ENCODE results near the gene DNAJB1. TPM values are rescaled to one million over a fixed set of nuclear protein-coding genes. Genes with fewer than 3 reads are reported as not detected.

The DNAJB1 gene
- total RNA-seq, 6 experiments from 2014 or later = 99.2 to 138 (median 103) TPM

- peak overlapping the region; percentile 84; the same call in 1 of the 2 replicates for H3K27ac Mint-ChIP-seq
These were observed 2.6 kb downstream of the DNAJB1 start for GRCh38 chr19:14515501-14516047.

GRCh38 chr19:14514215-14514863, 3.9 kb downstream of the DNAJB1 start:
- H3K9me3 Mint-ChIP-seq = peaks cover 7% of the 10 kb centered on the region; the same call in 1 of the 2 replicates
- no peak for TF ChIP-seq CTCF (IDR thresholded peaks at IDR 0.05)
- peak overlapping the region; percentile 70 for H3K27ac Mint-ChIP-seq
- peaks cover 18% of the 10 kb centered on the region for H3K27me3 Mint-ChIP-seq (ENCODE audit: insufficient read depth)
- H3K4me1 Mint-ChIP-seq (ENCODE audit: low read depth) = peaks cover 47% of the 10 kb centered on the region
- no peak for DNase-seq
- H3K4me3 Mint-ChIP-seq = no peak overlapping the region
- peaks cover 40% of the 10 kb centered on the region for H3K36me3 Mint-ChIP-seq (ENCODE audit: low read depth)

More at GRCh38 chr19:14515501-14516047, 2.6 kb downstream of the DNAJB1 start:
- Mint-ChIP-seq H3K27me3 (ENCODE audit: insufficient read depth) (peaks cover 15% of the 10 kb centered on the region), H3K9me3 (peaks cover 7% of the 10 kb centered on the region; the same call in 1 of the 2 replicates), H3K4me1 (ENCODE audit: low read depth) (peaks cover 48% of the 10 kb centered on the region), H3K36me3 (ENCODE audit: low read depth) (peaks cover 40% of the 10 kb centered on the region), H3K4me3 (peak overlapping the region; percentile 98)
- no peak for DNase-seq
- TF ChIP-seq CTCF (IDR thresholded peaks at IDR 0.05) = no peak

GRCh38 chr19:14512406-14512961, 5.7 kb downstream of the DNAJB1 start:
- peaks cover 40% of the 10 kb centered on the region for H3K36me3 Mint-ChIP-seq (ENCODE audit: low read depth)
- H3K4me1 Mint-ChIP-seq (ENCODE audit: low read depth) = peaks cover 58% of the 10 kb centered on the region

GRCh38 chr19:14511229-14511593, 7.0 kb downstream of the DNAJB1 start:
- peak overlapping the region; percentile 93 for H3K27ac Mint-ChIP-seq
- H3K36me3 Mint-ChIP-seq (ENCODE audit: low read depth) = peaks cover 28% of the 10 kb centered on the region
- H3K4me3 Mint-ChIP-seq = peak overlapping the region; percentile 83
- peaks cover 2% of the 10 kb centered on the region; the same call in 1 of the 2 replicates for H3K9me3 Mint-ChIP-seq
- TF ChIP-seq CTCF (IDR thresholded peaks at IDR 0.05) = no peak
- peaks cover 61% of the 10 kb centered on the region for H3K4me1 Mint-ChIP-seq (ENCODE audit: low read depth)
- peaks cover 15% of the 10 kb centered on the region for H3K27me3 Mint-ChIP-seq (ENCODE audit: insufficient read depth)
- DNase-seq = no peak

More at GRCh38 chr19:14512406-14512961, 5.7 kb downstream of the DNAJB1 start:
- no peak for TF ChIP-seq CTCF (IDR thresholded peaks at IDR 0.05)
- Mint-ChIP-seq H3K27ac (0 out of 2 replicates have a peak overlapping the region, but pooled peaks have one; percentile 26), H3K9me3 (peaks cover 7% of the 10 kb centered on the region; the same call in 1 of the 2 replicates), H3K4me3 (no peak overlapping the region), H3K27me3 (ENCODE audit: insufficient read depth) (peaks cover 15% of the 10 kb centered on the region)
- DNase-seq = no peak

- H3K4me3 Mint-ChIP-seq = peak overlapping the region; percentile 83
- DNase-seq = peak; percentile 86
- H3K27ac Mint-ChIP-seq = peak overlapping the region; percentile 93
These were observed 7.6 kb downstream of the DNAJB1 start for GRCh38 chr19:14510311-14511228.

More at GRCh38 chr19:14510311-14511228, 7.6 kb downstream of the DNAJB1 start:
- TF ChIP-seq CTCF (IDR thresholded peaks at IDR 0.05) = no peak
- Mint-ChIP-seq H3K4me1 (ENCODE audit: low read depth) (peaks cover 61% of the 10 kb centered on the region), H3K36me3 (ENCODE audit: low read depth) (peaks cover 22% of the 10 kb centered on the region), H3K27me3 (ENCODE audit: insufficient read depth) (peaks cover 16% of the 10 kb centered on the region), H3K9me3 (no peaks in the 10 kb centered on the region)

Data from HFFc6 (cell line).